Natural killer cell treated with Interleukin-12 subunit alpha and Interleukin-12 subunit beta and Interleukin-15 and Interleukin-18, amount 100 ng/mL, for 72 hours (primary cell): ENCODE data around the gene TANGO6. TPM values are rescaled to one million over a fixed set of nuclear protein-coding genes. Genes with fewer than 3 reads are reported as not detected.
"Not testable (repeated sequence)": the region's sequence is repeated elsewhere in the genome, so short reads cannot be mapped to it uniquely, and the experiment has no call there.

Experiments
- ATAC-seq, 2 donors: fragments of 150-1000 bp; cut with Tn5 transposase in 1 of 2; sonication (Bioruptor Pico), chemical (Tn5 transposase) in 1 of 2; 2 replicates each; pipeline ENCODE4 v1.10.0; 2021
- DNase-seq: peaks from one replicate; pipeline ENCODE4 v3.0.0; 2022; ENCODE audit warnings: low spot score
- H3K27ac Mint-ChIP-seq, 2 donors: 1 replicate in 1 of 2; 2 replicates in 1 of 2; pipeline ENCODE4 v1.8.0; 2022; ENCODE audit warnings: mixed read lengths in 2 of 2, mild to moderate bottlenecking in 1 of 2, moderate library complexity in 1 of 2
- H3K27me3 Mint-ChIP-seq, 2 donors: 1 replicate in 1 of 2; 2 replicates in 1 of 2; pipeline ENCODE4 v1.8.0; 2022; ENCODE audit warnings: mixed read lengths in 2 of 2
- H3K36me3 Mint-ChIP-seq: one replicate; pipeline ENCODE4 v1.8.0; 2022; ENCODE audit warnings: mixed read lengths
- H3K4me1 Mint-ChIP-seq, 2 donors: 1 replicate in 1 of 2; 2 replicates in 1 of 2; pipeline ENCODE4 v1.8.0; 2022; ENCODE audit warnings: low read depth in 2 of 2, mixed read lengths in 2 of 2, mild to moderate bottlenecking in 1 of 2
- H3K4me3 Mint-ChIP-seq: one replicate; pipeline ENCODE4 v1.8.0; 2022; ENCODE audit warnings: mixed read lengths
- H3K9me3 Mint-ChIP-seq: 2 replicates; pipeline ENCODE4 v1.8.0; 2022; ENCODE audit warnings: mixed read lengths
- total RNA-seq, 2 donors: library from RNA; stranded (reverse); gene quantifications; one replicate each; pipeline ENCODE4 v1.2.3, GENCODE V29; 2022

The TANGO6 gene
- total RNA-seq, 2 donors from 2014 or later = 26.6 to 62.3 TPM

DNA sequence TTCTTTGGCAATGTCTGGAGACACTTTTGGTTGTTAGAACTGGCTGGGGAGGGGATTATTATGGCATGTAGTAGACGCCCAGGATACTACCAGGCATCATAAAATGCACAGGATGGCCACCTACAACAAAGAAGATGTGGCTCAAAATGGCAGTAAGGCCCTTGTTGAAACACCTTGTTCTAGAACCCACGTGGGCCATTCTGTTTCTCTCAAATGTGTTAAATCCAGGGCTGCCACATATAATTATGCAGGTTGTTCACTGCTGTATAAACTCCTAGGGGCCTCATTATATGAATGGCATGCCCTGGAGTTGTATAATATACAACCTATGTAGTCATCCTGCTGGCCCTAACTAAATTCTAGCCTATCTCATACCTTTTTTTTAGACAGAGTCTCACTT, 138.6 kb downstream of the TANGO6 start:
- Mint-ChIP-seq H3K27me3 (no peaks in the 10 kb centered on the region), H3K9me3 (no peaks in the 10 kb centered on the region), H3K36me3 (peaks cover 4% of the 10 kb centered on the region), H3K4me3 (no peak overlapping the region), H3K4me1 (peaks cover 0 to 5% of the 10 kb centered on the region in 2 donors), H3K27ac (no peak overlapping the region)
- DNase-seq (no peak), ATAC-seq (no peak)

GRCh38 chr16:68984467-68984866, 141.1 kb downstream of the TANGO6 start:
- Mint-ChIP-seq H3K27ac (no peak overlapping the region), H3K4me3 (no peak overlapping the region), H3K4me1 (no peaks in the 10 kb centered on the region), H3K36me3 (peaks cover 4% of the 10 kb centered on the region), H3K27me3 (no peaks in the 10 kb centered on the region), H3K9me3 (no peaks in the 10 kb centered on the region)
- DNase-seq = no peak
- ATAC-seq = no peak

DNA sequence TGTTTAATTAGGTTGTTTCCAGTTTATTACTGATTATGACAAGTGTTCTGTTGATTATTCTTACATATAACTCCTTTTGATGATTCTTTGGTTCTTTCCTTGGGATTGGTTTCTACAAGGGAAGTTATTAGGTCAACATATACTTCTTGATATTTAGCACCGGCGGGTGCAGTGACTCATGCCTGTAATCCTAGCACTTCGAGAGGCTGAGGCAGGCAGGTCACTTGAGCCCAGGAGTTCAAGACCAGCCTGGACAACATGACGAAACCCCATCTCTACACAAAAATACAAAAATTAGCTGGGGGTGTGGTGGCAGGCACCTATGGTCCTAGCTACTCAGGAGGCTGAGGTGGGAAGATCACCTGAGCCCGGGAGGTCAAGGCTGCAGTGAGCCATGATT, 141.9 kb downstream of the TANGO6 start:
- Mint-ChIP-seq H3K36me3 (peaks cover 4% of the 10 kb centered on the region), H3K4me1 (no peaks in the 10 kb centered on the region)

GRCh38 chr16:68985855-68986254, 142.5 kb downstream of the TANGO6 start:
- ATAC-seq (no peak), DNase-seq (no peak)
- no peaks in the 10 kb centered on the region for H3K9me3 Mint-ChIP-seq
- H3K27ac Mint-ChIP-seq = no peak overlapping the region
- no peaks in the 10 kb centered on the region for H3K27me3 Mint-ChIP-seq
- H3K4me3 Mint-ChIP-seq = no peak overlapping the region
- no peaks in the 10 kb centered on the region for H3K4me1 Mint-ChIP-seq
- H3K36me3 Mint-ChIP-seq = peaks cover 4% of the 10 kb centered on the region

More for the DNA sequence above, 141.9 kb downstream of the TANGO6 start:
- Mint-ChIP-seq H3K27me3 (no peaks in the 10 kb centered on the region), H3K4me3 (no peak overlapping the region), H3K27ac (no peak overlapping the region), H3K9me3 (no peaks in the 10 kb centered on the region)
- DNase-seq (no peak), ATAC-seq (no peak)

- H3K4me3 Mint-ChIP-seq = no peak overlapping the region
- no peaks in the 10 kb centered on the region for H3K9me3 Mint-ChIP-seq
- ATAC-seq (no peak), DNase-seq (no peak)
- H3K36me3 Mint-ChIP-seq = peaks cover 4% of the 10 kb centered on the region
- no peaks in the 10 kb centered on the region for H3K27me3 Mint-ChIP-seq
- H3K4me1 Mint-ChIP-seq = no peaks in the 10 kb centered on the region
- no peak overlapping the region for H3K27ac Mint-ChIP-seq
These were observed 144.6 kb downstream of the TANGO6 start for GRCh38 chr16:68987734-68988457.

DNA sequence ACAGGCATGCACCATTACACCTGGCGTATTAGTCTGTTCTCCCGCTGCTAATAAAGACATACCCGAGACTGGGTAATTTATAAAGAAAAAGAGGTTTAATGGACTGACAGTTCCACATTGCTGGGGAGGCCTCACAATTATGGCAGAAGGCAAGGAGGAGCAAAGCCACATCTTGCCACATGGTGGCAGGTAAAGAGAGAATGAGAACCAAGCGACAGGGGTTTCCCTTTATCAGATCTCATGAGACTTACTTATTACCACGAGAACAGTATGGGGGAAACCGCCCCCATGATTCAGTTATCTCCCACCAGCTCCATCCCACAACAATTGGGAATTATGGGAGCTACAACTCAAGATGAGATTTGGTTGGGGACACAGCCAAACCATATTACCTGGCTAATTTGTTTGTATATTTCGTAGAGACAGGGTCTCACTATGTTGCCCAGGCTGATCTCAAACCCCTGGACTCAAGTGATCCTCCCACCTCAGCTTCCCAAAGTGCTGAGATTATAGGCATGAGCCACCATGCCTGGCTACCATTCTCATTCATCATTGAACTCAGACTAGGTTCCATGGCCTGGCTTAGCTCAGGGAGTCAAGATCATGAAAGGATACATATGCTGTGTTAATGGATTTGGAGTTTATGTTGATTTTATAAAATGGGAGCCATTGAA, 147.0 kb downstream of the TANGO6 start:
- H3K27me3 Mint-ChIP-seq, H3K4me1 Mint-ChIP-seq, H3K27ac Mint-ChIP-seq, H3K4me3 Mint-ChIP-seq, H3K9me3 Mint-ChIP-seq, H3K36me3 Mint-ChIP-seq, DNase-seq, ATAC-seq: not testable (repeated sequence)

GRCh38 chr16:68991075-68991474, 147.7 kb downstream of the TANGO6 start:
- ATAC-seq (no peak), DNase-seq (no peak)
- no peak overlapping the region for H3K27ac Mint-ChIP-seq
- H3K9me3 Mint-ChIP-seq = no peaks in the 10 kb centered on the region
- H3K4me1 Mint-ChIP-seq = no peaks in the 10 kb centered on the region
- H3K4me3 Mint-ChIP-seq = no peak overlapping the region
- H3K36me3 Mint-ChIP-seq = no peaks in the 10 kb centered on the region
- no peaks in the 10 kb centered on the region for H3K27me3 Mint-ChIP-seq

DNA sequence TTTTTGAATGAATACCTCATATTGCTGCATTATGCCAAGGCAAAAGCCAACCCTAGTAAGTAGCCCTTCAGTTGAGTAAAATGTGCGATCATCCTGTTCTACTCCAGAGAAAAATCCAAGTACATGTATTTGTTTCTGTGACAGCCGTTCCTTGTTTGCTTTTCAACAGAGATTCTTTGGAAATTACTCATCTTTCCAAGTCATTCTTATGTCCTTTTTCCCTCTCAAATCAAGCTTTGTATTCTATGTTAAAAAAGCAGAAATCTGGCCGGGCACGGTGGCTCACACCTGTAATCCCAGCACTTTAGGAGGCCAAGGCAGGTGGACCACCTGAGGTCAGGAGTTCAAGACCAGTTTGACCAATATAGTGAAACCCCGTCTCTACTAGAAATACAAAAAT, 149.2 kb downstream of the TANGO6 start:
- Mint-ChIP-seq H3K9me3 (no peaks in the 10 kb centered on the region), H3K27me3 (no peaks in the 10 kb centered on the region), H3K4me1 (no peaks in the 10 kb centered on the region), H3K36me3 (no peaks in the 10 kb centered on the region), H3K27ac (no peak overlapping the region), H3K4me3 (no peak overlapping the region)
- DNase-seq = no peak
- ATAC-seq = no peak

DNA sequence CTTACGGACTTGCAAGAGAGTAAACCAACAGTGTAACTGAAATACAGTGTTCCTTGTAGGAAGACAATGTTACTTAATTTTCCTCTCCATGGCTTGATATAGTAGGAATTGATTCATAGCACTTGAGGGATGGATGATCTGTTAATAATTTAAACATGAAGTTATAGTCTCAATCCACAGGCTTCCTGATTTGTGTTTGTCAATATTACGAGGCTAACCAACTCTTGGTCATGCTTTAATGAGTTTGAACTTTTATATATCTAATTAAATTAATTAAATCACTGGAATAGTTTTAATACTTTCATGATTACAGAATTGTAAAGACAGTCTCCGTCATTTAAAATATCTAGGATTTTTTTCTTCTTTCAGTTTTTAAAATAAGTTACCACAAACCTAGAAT, 150.1 kb downstream of the TANGO6 start:
- H3K9me3 Mint-ChIP-seq = no peaks in the 10 kb centered on the region
- no peaks in the 10 kb centered on the region for H3K27me3 Mint-ChIP-seq
- H3K4me1 Mint-ChIP-seq = no peaks in the 10 kb centered on the region
- no peak overlapping the region for H3K27ac Mint-ChIP-seq
- DNase-seq (no peak), ATAC-seq (no peak)
- H3K4me3 Mint-ChIP-seq = no peak overlapping the region
- H3K36me3 Mint-ChIP-seq = no peaks in the 10 kb centered on the region

- no peaks in the 10 kb centered on the region for H3K36me3 Mint-ChIP-seq
These were observed 150.6 kb downstream of the TANGO6 start for GRCh38 chr16:68993885-68994284.

GRCh38 chr16:68994324-68994723, 151.0 kb downstream of the TANGO6 start:
- no peak for DNase-seq
- no peaks in the 10 kb centered on the region for H3K36me3 Mint-ChIP-seq
- H3K9me3 Mint-ChIP-seq = no peaks in the 10 kb centered on the region
- H3K27ac Mint-ChIP-seq = no peak overlapping the region
- no peaks in the 10 kb centered on the region for H3K4me1 Mint-ChIP-seq
- no peak overlapping the region for H3K4me3 Mint-ChIP-seq
- ATAC-seq = no peak
- no peaks in the 10 kb centered on the region for H3K27me3 Mint-ChIP-seq

More at GRCh38 chr16:68993885-68994284, 150.6 kb downstream of the TANGO6 start:
- Mint-ChIP-seq H3K4me1 (no peaks in the 10 kb centered on the region), H3K27ac (no peak overlapping the region), H3K27me3 (no peaks in the 10 kb centered on the region), H3K4me3 (no peak overlapping the region), H3K9me3 (no peaks in the 10 kb centered on the region)
- ATAC-seq = no peak
- DNase-seq = no peak

- Mint-ChIP-seq H3K27ac (no peak overlapping the region), H3K9me3 (no peaks in the 10 kb centered on the region), H3K36me3 (no peaks in the 10 kb centered on the region), H3K4me1 (no peaks in the 10 kb centered on the region), H3K4me3 (no peak overlapping the region), H3K27me3 (no peaks in the 10 kb centered on the region)
- ATAC-seq (no peak), DNase-seq (no peak)
These were observed 151.7 kb downstream of the TANGO6 start for GRCh38 chr16:68995011-68995504.

DNA sequence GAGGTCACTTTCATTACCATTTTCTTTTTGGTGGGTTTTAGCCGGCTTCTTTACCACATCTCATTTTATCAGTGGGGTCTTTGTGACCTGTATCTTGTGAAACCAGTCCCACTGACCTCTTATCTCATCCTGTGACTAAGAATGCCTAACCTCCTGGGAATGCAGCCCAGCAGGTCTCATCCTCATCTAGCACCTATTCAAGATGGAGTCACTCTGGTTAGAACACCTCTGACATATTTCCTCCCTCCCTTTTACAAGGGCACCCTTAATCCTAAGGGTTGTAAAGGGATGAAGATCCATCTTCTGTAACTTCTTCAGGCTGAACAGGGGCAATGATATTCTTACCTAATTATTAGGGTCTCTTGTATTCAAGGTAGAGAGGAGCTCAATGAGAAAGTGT, 154.2 kb downstream of the TANGO6 start:
- no peaks in the 10 kb centered on the region for H3K9me3 Mint-ChIP-seq
- H3K27ac Mint-ChIP-seq = no peak overlapping the region
- ATAC-seq = no peak

DNA sequence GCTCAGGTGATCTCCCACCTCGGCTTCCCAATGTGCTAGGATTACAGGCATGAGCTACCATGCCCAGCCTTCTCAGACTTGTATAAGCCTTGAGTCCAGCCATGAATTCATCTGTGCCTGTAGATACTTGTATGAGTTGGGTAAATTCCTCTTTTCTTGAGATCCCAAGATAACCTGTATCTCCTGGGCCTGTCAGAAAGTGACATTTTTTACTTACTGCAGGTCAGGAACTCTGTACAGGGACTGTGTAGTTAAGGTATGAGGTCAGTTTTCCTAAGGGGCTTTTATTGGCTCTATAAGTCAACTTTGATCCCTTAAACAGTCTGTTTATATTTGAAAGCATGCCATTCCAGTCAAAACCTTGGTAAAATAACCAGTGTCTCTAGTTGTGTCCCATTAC, 155.8 kb downstream of the TANGO6 start:
- ATAC-seq = no peak
- no peaks in the 10 kb centered on the region for H3K27me3 Mint-ChIP-seq
- H3K36me3 Mint-ChIP-seq = peaks cover 5% of the 10 kb centered on the region
- no peak overlapping the region for H3K4me3 Mint-ChIP-seq
- no peak overlapping the region for H3K27ac Mint-ChIP-seq
- no peaks in the 10 kb centered on the region for H3K4me1 Mint-ChIP-seq
- DNase-seq = no peak
- H3K9me3 Mint-ChIP-seq = no peaks in the 10 kb centered on the region

More for the DNA sequence above, 154.2 kb downstream of the TANGO6 start:
- Mint-ChIP-seq H3K4me1 (no peaks in the 10 kb centered on the region), H3K27me3 (no peaks in the 10 kb centered on the region), H3K4me3 (no peak overlapping the region), H3K36me3 (no peaks in the 10 kb centered on the region)
- DNase-seq = no peak
